Loucy (cell line): Measurements from ENCODE around the gene FHDC1.

ENCODE experiments used
- H2AFZ ChIP-seq: fragments of 200-600 bp; sonication (generic); 2 replicates; pipeline ENCODE4 v1.6.0; 2016; ENCODE audit warnings: antibody characterized with exemption, mild to moderate bottlenecking, low read length, moderate library complexity
- H3F3A ChIP-seq: fragments of 200-600 bp; 2 replicates; pipeline ENCODE4 v1.6.0; 2016; ENCODE audit warnings: antibody characterized with exemption, low read depth, mild to moderate bottlenecking
- H3K27me3 ChIP-seq: fragments of 200-600 bp; sonication (generic); 2 replicates; pipeline ENCODE4 v1.6.1; 2014; ENCODE audit warnings: low read length, mild to moderate bottlenecking; ENCODE audit not compliant: insufficient read depth, poor library complexity, severe bottlenecking
- H3K36me3 ChIP-seq: fragments of 200-600 bp; sonication (generic); 2 replicates; pipeline ENCODE4 v1.6.1; 2016; ENCODE audit warnings: low read length; ENCODE audit not compliant: insufficient read depth
- H3K4me1 ChIP-seq: fragments of 200-600 bp; sonication (generic); 2 replicates; pipeline ENCODE4 v1.5.1; 2014; ENCODE audit warnings: low read length, mild to moderate bottlenecking; ENCODE audit not compliant: insufficient read depth, poor library complexity, severe bottlenecking
- H3K4me2 ChIP-seq: fragments of 200-600 bp; sonication (generic); 2 replicates; pipeline ENCODE4 v1.6.0; 2014; ENCODE audit warnings: antibody characterized with exemption, low read length, low read depth, mild to moderate bottlenecking; ENCODE audit not compliant: poor library complexity, severe bottlenecking
- H3K4me3 ChIP-seq: fragments of 200-600 bp; sonication (generic); 2 replicates; pipeline ENCODE4 v1.5.1; 2014; ENCODE audit warnings: low read length, mild to moderate bottlenecking, mixed read lengths; ENCODE audit not compliant: poor library complexity, severe bottlenecking
- H3K79me2 ChIP-seq: fragments of 200-600 bp; sonication (generic); 2 replicates; pipeline ENCODE4 v1.6.1; 2014; ENCODE audit warnings: low read length; ENCODE audit not compliant: insufficient read depth
- H3K9ac ChIP-seq: fragments of 200-600 bp; sonication (generic); 2 replicates; pipeline ENCODE4 v1.6.0; 2014; ENCODE audit warnings: mild to moderate bottlenecking, low read depth, low read length, moderate library complexity; ENCODE audit not compliant: poor library complexity, severe bottlenecking
- H3K9me2 ChIP-seq: fragments of 200-600 bp; sonication (generic); replicated peaks from 2 replicates; pipeline ENCODE4 v1.6.1; 2016; ENCODE audit warnings: low read depth, low read length, mixed read lengths
- H3K9me3 ChIP-seq: fragments of 200-600 bp; sonication (generic); 2 replicates; pipeline ENCODE4 v1.6.1; 2014; ENCODE audit warnings: mild to moderate bottlenecking, antibody characterized with exemption, low read length, low read depth; ENCODE audit not compliant: insufficient read depth
- H4K20me1 ChIP-seq: fragments of 200-600 bp; sonication (generic); 2 replicates; pipeline ENCODE4 v1.6.0; 2014; ENCODE audit warnings: antibody characterized with exemption, low read length, mild to moderate bottlenecking; ENCODE audit not compliant: insufficient read depth, poor library complexity, severe bottlenecking
- EZH2phosphoT487 ChIP-seq: fragments of 200-600 bp; IDR thresholded peaks from 2 replicates; pipeline ENCODE4 v1.6.1; 2018; ENCODE audit warnings: antibody characterized with exemption, mild to moderate bottlenecking, moderate library complexity, borderline replicate concordance
- TF ChIP-seq, protein P1 (sequence below): fragments of 200-600 bp; sonication (generic); conservative IDR thresholded peaks from 2 replicates; pipeline ENCODE4 v1.5.1; 2014; ENCODE audit warnings: mild to moderate bottlenecking, antibody characterized with exemption, low read length

Gene FHDC1

DNA sequence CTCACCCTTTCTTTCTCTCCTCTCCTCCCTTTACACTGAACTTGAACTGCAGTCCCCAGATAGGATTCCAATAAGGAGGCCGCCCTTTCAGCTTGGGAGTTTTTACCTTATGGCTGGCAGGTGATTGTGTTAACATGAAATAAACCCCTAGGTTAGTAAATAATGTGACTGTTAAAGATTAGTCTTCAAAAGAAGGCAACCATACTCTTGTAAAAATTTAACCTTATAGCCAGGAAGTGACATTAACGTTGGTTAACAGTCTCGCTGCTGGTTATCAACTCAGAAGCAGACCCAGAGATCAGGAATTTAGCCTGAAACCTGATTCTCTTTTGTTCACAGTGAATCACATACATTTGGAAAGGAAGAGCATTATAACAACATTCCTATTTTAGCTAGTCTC lies 15.2 kb downstream of the FHDC1 start:
- H3K9me3 ChIP-seq = no peaks in the 10 kb centered on the region
- no peaks in the 10 kb centered on the region for H3K27me3 ChIP-seq
- no peaks in the 10 kb centered on the region for H3F3A ChIP-seq
- H3K4me2 ChIP-seq = no peak overlapping the region
- no peaks in the 10 kb centered on the region for H4K20me1 ChIP-seq
- H3K9me2 ChIP-seq = no peaks in the 10 kb centered on the region
- no peaks in the 10 kb centered on the region for H3K79me2 ChIP-seq
- TF ChIP-seq, protein P1, sequence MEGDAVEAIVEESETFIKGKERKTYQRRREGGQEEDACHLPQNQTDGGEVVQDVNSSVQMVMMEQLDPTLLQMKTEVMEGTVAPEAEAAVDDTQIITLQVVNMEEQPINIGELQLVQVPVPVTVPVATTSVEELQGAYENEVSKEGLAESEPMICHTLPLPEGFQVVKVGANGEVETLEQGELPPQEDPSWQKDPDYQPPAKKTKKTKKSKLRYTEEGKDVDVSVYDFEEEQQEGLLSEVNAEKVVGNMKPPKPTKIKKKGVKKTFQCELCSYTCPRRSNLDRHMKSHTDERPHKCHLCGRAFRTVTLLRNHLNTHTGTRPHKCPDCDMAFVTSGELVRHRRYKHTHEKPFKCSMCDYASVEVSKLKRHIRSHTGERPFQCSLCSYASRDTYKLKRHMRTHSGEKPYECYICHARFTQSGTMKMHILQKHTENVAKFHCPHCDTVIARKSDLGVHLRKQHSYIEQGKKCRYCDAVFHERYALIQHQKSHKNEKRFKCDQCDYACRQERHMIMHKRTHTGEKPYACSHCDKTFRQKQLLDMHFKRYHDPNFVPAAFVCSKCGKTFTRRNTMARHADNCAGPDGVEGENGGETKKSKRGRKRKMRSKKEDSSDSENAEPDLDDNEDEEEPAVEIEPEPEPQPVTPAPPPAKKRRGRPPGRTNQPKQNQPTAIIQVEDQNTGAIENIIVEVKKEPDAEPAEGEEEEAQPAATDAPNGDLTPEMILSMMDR = no peak
- no peak for TF ChIP-seq EZH2phosphoT487
- no peaks in the 10 kb centered on the region for H3K36me3 ChIP-seq
- no peak overlapping the region for H2AFZ ChIP-seq
- no peak overlapping the region for H3K4me3 ChIP-seq
- H3K4me1 ChIP-seq = peaks cover 7% of the 10 kb centered on the region
- H3K9ac ChIP-seq = no peak overlapping the region

DNA sequence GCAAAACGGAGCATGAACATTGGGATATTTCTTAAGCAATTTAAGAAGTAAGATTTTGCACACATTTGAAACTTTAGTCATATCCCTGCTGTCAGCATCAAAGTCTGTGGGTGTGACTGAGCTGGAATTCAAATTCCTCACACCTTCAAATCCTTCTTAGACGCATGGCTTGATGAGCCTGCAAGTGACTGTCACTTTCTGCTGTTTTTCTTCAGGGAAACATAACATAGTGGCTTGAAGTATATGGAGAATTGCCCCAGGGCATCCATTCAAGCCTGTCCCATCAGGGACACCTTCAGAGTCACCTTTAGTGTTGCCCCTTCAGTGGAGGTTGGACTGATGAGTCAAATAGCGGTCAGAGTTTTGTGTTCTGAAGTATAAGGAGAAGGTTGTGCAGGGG lies 17.4 kb downstream of the FHDC1 start:
- Histone ChIP-seq H3K4me2 (no peak overlapping the region), H3K79me2 (no peaks in the 10 kb centered on the region), H3K9me2 (no peaks in the 10 kb centered on the region), H2AFZ (no peak overlapping the region), H3K36me3 (no peaks in the 10 kb centered on the region), H3K9me3 (no peaks in the 10 kb centered on the region), H3K9ac (no peak overlapping the region), H3K4me3 (no peak overlapping the region), H3K4me1 (peaks cover 13% of the 10 kb centered on the region), H3F3A (no peaks in the 10 kb centered on the region), H4K20me1 (no peaks in the 10 kb centered on the region), H3K27me3 (no peaks in the 10 kb centered on the region)
- no peak for TF ChIP-seq EZH2phosphoT487
- TF ChIP-seq, protein P1 = no peak

DNA sequence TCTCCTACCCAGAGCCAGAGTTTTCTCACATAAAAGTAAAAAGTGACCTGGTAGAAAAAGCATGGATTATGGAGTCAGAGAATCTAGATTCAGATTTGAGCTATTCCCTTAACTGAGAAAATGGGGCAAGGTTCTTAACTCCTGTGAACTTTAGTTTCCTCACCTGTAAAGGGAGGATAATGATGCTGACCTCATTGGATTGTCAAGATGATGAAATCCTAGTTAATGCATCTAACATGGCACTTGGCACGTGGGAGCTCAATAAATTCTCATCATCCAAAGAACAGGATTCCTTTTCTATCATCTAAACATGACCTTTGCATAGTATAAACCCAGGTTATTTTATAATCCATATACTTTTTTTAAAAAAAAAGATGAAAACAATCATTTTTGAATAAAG lies 18.6 kb downstream of the FHDC1 start:
- Histone ChIP-seq H3K27me3 (no peaks in the 10 kb centered on the region), H3K36me3 (no peaks in the 10 kb centered on the region)

More for the DNA sequence above, 18.6 kb downstream of the FHDC1 start:
- Histone ChIP-seq H3F3A (no peaks in the 10 kb centered on the region), H3K79me2 (no peaks in the 10 kb centered on the region), H3K9me2 (no peaks in the 10 kb centered on the region), H4K20me1 (no peaks in the 10 kb centered on the region), H3K9ac (no peak overlapping the region), H3K4me2 (no peak overlapping the region), H3K4me3 (no peak overlapping the region), H3K9me3 (no peaks in the 10 kb centered on the region), H3K4me1 (peaks cover 13% of the 10 kb centered on the region), H2AFZ (no peak overlapping the region)
- TF ChIP-seq, protein P1 = no peak
- no peak for TF ChIP-seq EZH2phosphoT487
